Liver (tissue), 9 donors: ENCODE data around the gene KAT7. TPM values are rescaled to one million over a fixed set of nuclear protein-coding genes. Genes with fewer than 3 reads are reported as not detected.

Experiments
- DNase-seq: peaks from one replicate; pipeline ENCODE4 v3.0.0-alpha.2; 2017; ENCODE audit warnings: low spot score
- H3K27ac ChIP-seq, 2 donors: one replicate each; pipeline ENCODE4 v1.7.0; 2013; ENCODE audit warnings: inconsistent platforms in 2 of 2, low read length in 2 of 2, control low read depth in 1 of 2, low read depth in 1 of 2, mild to moderate bottlenecking in 1 of 2
- H3K27me3 ChIP-seq, 4 donors: one replicate each; pipeline versions ENCODE4 v1.6.1 to v1.7.0; 2013; ENCODE audit warnings: low read length in 3 of 4, inconsistent platforms in 1 of 4, mild to moderate bottlenecking in 1 of 4, moderate library complexity in 1 of 4; ENCODE audit not compliant: control insufficient read depth in 4 of 4, insufficient read depth in 4 of 4
- H3K36me3 ChIP-seq, 4 donors: one replicate each; pipeline versions ENCODE4 v1.6.1 to v1.7.0; 2013; ENCODE audit warnings: low read length in 3 of 4, mild to moderate bottlenecking in 3 of 4, low read depth in 1 of 4, moderate library complexity in 1 of 4; ENCODE audit not compliant: control insufficient read depth in 4 of 4, insufficient read depth in 3 of 4
- H3K4me1 ChIP-seq, 4 donors: one replicate each; pipeline versions ENCODE4 v1.6.1 to v1.7.0; 2013; ENCODE audit warnings: low read length in 3 of 4, mild to moderate bottlenecking in 3 of 4, moderate library complexity in 1 of 4; ENCODE audit not compliant: control insufficient read depth in 4 of 4, insufficient read depth in 4 of 4
- H3K4me3 ChIP-seq, 3 donors: one replicate each; pipeline versions ENCODE4 v1.6.1 to v1.7.0; 2013; ENCODE audit warnings: low read length in 3 of 3, control low read depth in 1 of 3, low read depth in 1 of 3, mild to moderate bottlenecking in 1 of 3
- H3K9ac ChIP-seq, 2 donors: one replicate each; pipeline ENCODE4 v1.7.0; 2013; ENCODE audit warnings: low read length in 2 of 2, mild to moderate bottlenecking in 2 of 2, moderate library complexity in 2 of 2, control low read depth in 1 of 2, low read depth in 1 of 2
- H3K9me3 ChIP-seq, 4 donors: one replicate each; pipeline versions ENCODE4 v1.6.1 to v1.7.0; 2013; ENCODE audit warnings: low read length in 3 of 4; ENCODE audit not compliant: control insufficient read depth in 4 of 4
- EGR1 ChIP-seq, 2 donors: IDR thresholded peaks; 2 replicates each; pipeline ENCODE4 v1.6.1; 2016 to 2018; ENCODE audit warnings: antibody characterized with exemption in 2 of 2, low read depth in 2 of 2
- FOXA1 ChIP-seq: IDR thresholded peaks from 2 replicates; pipeline ENCODE4 v1.6.1; 2016; ENCODE audit warnings: antibody characterized with exemption
- GABPA ChIP-seq, 2 donors: IDR thresholded peaks in 1 of 2; conservative IDR thresholded peaks in 1 of 2; 2 replicates each; pipeline ENCODE4 v1.6.1; 2016; ENCODE audit warnings: antibody characterized with exemption in 2 of 2, mild to moderate bottlenecking in 1 of 2, moderate library complexity in 1 of 2
- JUND ChIP-seq, 2 donors: IDR thresholded peaks; 2 replicates each; pipeline ENCODE4 v1.6.1; 2016; ENCODE audit warnings: antibody characterized with exemption in 2 of 2
- NR2F2 ChIP-seq: IDR thresholded peaks from 2 replicates; pipeline ENCODE4 v1.6.1; 2016; ENCODE audit warnings: antibody characterized with exemption
- RXRA ChIP-seq, 2 donors: IDR thresholded peaks; 2 replicates each; pipeline ENCODE4 v1.6.1; 2017 to 2018; ENCODE audit warnings: antibody characterized with exemption in 2 of 2, mild to moderate bottlenecking in 1 of 2
- TAF1 ChIP-seq: conservative IDR thresholded peaks from 2 replicates; pipeline ENCODE4 v1.6.1; 2016; ENCODE audit warnings: antibody characterized with exemption, mild to moderate bottlenecking
- YY1 ChIP-seq: IDR thresholded peaks from 2 replicates; pipeline ENCODE4 v1.6.1; 2016; ENCODE audit warnings: antibody characterized with exemption, mild to moderate bottlenecking
- WGBS: extraction: QIAGEN DNeasy Blood & Tissue Kit; methylation state at CpG from one replicate; pipeline ENCODE4 v1.1.7; 2013; 5-methylcytosine and 5-hydroxymethylcytosine counted together
- polyA plus RNA-seq, 2 donors: library from polyadenylated mRNA; stranded (reverse) in 1 of 2; unstranded in 1 of 2; fragments of 200-250 nt in 1 of 2; fragments of >200 nt in 1 of 2; fragmentation: Nextera tagmentation in 1 of 2; extraction: Ambion mirVana in 1 of 2; gene quantifications; one replicate each; pipeline versions ENCODE4 v1.2.1 to v1.2.3, GENCODE V29; 2013 to 2015
- total RNA-seq, 2 donors: library from RNA; depleted of rRNA; stranded (reverse); fragments of >200 nt; gene quantifications; one replicate each; pipeline ENCODE4 v1.2.3, GENCODE V29; 2014
- TF ChIP-seq, protein P1 (sequence below): IDR thresholded peaks from 2 replicates; pipeline ENCODE4 v1.6.1; 2016; ENCODE audit warnings: antibody characterized with exemption
- TF ChIP-seq, protein P2 (sequence below): IDR thresholded peaks from 2 replicates; pipeline ENCODE4 v1.6.1; 2016; ENCODE audit warnings: antibody characterized with exemption, mild to moderate bottlenecking
- TF ChIP-seq, protein P3 (sequence below): IDR thresholded peaks from 2 replicates; pipeline ENCODE4 v1.6.1; 2016; ENCODE audit warnings: antibody characterized with exemption
- TF ChIP-seq, protein P4 (sequence below): IDR thresholded peaks from 2 replicates; pipeline ENCODE4 v1.6.1; 2016; ENCODE audit warnings: antibody characterized with exemption
- donor health status: healthy.
- donor health status: healthy.
- donor health status: healthy.
- donor health status: healthy.
- donor health status: healthy.

Gene KAT7
- total and polyA plus RNA-seq, 4 donors, result 6.1 to 24.2 (median 12.6) TPM

DNA sequence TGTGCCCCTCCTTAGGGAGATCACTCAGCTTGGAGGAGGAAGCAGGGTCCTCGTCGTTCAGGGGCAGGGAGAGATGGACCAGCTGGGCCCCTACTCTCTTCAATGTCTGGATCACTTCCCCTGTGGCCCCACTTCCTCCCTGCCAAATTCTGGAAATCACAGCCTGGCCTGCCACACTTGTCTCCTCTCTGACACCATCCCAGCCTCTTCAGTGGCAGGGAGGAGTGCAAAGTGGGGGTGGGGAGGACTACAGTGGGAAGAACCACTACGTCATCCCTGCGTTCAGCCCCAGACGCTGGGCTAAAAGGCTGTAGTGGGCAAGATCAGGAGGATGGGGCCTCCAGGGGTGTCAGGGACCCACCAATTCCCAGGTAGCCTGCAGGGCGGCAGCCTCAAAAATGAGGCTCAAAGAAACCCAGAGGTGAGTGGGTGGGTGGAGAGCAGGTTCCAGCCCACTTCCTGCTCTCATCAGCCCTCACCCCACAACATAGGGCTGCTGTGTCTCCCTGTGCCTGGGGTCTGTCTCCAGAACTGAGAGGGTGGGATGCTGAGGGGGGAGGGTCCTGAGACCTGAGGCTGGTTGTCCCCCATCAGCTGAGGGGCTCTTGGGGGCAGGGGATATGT is 84.4 kb downstream of the KAT7 start:
- Histone ChIP-seq H3K4me1 (no peaks in the 10 kb centered on the region), H3K27ac (no peak overlapping the region), H3K27me3 (no peaks in the 10 kb centered on the region), H3K4me3 (no peak overlapping the region), H3K9ac (no peak overlapping the region), H3K36me3 (no peaks in the 10 kb centered on the region), H3K9me3 (no peaks in the 10 kb centered on the region)
- no peak for DNase-seq
- 79% methylated on average over 6 of the region's 6 CpGs for WGBS
- TF ChIP-seq RXRA (IDR thresholded peaks at IDR 0.05), result no peak

DNA sequence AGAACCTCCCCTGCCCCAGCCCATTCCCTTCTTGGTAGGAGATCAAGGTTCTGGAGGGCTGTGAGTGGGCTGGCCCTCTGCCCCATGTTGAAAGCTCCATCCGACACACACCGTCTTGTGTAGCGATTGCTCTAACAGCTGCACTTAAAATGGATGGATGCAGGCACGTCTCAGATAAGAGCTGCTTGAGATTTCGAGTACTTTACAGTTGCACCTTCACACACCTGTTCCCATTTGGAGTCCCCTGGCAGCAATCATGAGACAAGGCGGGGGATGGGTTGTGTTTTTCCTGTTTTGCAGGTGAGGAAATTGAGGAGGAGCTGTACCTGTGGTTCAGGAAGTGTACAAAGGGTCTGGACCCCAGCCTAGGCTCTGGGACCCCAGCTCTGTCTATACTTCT is 85.0 kb downstream of the KAT7 start:
- H3K27ac ChIP-seq, result no peak overlapping the region
- TF ChIP-seq GABPA (IDR thresholded peaks at IDR 0.05 in 1 of 2, conservative IDR thresholded peaks at IDR 0.05 in 1 of 2), result no peak
- no peak overlapping the region for H3K9ac ChIP-seq
- WGBS, result 84% methylated on average over 6 of the region's 6 CpGs
- no peaks in the 10 kb centered on the region for H3K27me3 ChIP-seq
- H3K9me3 ChIP-seq, result no peaks in the 10 kb centered on the region
- H3K36me3 ChIP-seq, result no peaks in the 10 kb centered on the region
- no peaks in the 10 kb centered on the region for H3K4me1 ChIP-seq
- no peak for DNase-seq
- no peak overlapping the region for H3K4me3 ChIP-seq

DNA sequence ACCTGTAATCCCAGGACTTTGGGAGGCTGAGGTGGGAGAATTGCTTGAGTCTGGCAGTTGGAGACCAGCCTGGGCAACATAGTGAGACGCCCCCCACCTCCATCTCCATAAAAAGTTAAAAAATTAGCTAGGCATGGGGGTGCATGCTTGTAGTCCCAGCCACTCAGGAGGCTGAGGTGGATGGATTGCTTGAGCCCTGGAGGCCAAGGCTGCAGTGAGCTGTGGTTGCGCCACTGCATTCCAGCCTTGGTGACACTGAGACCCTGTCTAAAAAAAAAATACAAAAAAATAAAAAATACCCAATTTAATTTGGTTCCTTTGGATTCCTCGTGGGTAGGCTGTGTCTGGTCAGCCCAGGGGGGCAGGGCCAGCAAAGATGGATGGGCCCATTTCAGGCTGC is 85.4 kb downstream of the KAT7 start:
- TF ChIP-seq, protein P1, sequence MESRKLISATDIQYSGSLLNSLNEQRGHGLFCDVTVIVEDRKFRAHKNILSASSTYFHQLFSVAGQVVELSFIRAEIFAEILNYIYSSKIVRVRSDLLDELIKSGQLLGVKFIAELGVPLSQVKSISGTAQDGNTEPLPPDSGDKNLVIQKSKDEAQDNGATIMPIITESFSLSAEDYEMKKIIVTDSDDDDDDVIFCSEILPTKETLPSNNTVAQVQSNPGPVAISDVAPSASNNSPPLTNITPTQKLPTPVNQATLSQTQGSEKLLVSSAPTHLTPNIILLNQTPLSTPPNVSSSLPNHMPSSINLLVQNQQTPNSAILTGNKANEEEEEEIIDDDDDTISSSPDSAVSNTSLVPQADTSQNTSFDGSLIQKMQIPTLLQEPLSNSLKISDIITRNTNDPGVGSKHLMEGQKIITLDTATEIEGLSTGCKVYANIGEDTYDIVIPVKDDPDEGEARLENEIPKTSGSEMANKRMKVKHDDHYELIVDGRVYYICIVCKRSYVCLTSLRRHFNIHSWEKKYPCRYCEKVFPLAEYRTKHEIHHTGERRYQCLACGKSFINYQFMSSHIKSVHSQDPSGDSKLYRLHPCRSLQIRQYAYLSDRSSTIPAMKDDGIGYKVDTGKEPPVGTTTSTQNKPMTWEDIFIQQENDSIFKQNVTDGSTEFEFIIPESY, result no peak
- TF ChIP-seq JUND (IDR thresholded peaks at IDR 0.05), result no peak
- no peak for TF ChIP-seq RXRA (IDR thresholded peaks at IDR 0.05)
- TF ChIP-seq, protein P2, sequence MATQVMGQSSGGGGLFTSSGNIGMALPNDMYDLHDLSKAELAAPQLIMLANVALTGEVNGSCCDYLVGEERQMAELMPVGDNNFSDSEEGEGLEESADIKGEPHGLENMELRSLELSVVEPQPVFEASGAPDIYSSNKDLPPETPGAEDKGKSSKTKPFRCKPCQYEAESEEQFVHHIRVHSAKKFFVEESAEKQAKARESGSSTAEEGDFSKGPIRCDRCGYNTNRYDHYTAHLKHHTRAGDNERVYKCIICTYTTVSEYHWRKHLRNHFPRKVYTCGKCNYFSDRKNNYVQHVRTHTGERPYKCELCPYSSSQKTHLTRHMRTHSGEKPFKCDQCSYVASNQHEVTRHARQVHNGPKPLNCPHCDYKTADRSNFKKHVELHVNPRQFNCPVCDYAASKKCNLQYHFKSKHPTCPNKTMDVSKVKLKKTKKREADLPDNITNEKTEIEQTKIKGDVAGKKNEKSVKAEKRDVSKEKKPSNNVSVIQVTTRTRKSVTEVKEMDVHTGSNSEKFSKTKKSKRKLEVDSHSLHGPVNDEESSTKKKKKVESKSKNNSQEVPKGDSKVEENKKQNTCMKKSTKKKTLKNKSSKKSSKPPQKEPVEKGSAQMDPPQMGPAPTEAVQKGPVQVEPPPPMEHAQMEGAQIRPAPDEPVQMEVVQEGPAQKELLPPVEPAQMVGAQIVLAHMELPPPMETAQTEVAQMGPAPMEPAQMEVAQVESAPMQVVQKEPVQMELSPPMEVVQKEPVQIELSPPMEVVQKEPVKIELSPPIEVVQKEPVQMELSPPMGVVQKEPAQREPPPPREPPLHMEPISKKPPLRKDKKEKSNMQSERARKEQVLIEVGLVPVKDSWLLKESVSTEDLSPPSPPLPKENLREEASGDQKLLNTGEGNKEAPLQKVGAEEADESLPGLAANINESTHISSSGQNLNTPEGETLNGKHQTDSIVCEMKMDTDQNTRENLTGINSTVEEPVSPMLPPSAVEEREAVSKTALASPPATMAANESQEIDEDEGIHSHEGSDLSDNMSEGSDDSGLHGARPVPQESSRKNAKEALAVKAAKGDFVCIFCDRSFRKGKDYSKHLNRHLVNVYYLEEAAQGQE, result no peak
- TF ChIP-seq TAF1, result no peak
- TF ChIP-seq YY1, result no peak
- TF ChIP-seq, protein P3, sequence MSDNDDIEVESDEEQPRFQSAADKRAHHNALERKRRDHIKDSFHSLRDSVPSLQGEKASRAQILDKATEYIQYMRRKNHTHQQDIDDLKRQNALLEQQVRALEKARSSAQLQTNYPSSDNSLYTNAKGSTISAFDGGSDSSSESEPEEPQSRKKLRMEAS, result no peak
- TF ChIP-seq, protein P4, sequence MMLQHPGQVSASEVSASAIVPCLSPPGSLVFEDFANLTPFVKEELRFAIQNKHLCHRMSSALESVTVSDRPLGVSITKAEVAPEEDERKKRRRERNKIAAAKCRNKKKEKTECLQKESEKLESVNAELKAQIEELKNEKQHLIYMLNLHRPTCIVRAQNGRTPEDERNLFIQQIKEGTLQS, result no peak
- TF ChIP-seq FOXA1, result no peak
- TF ChIP-seq NR2F2, result no peak
- TF ChIP-seq EGR1 (IDR thresholded peaks at IDR 0.05; ENCODE audit: low read depth in 2 of 2), result no peak
- Histone ChIP-seq H3K36me3 (no peaks in the 10 kb centered on the region), H3K9me3 (no peaks in the 10 kb centered on the region), H3K9ac (no peak overlapping the region), H3K4me1 (no peaks in the 10 kb centered on the region), H3K4me3 (no peak overlapping the region), H3K27me3 (no peaks in the 10 kb centered on the region), H3K27ac (no peak overlapping the region)
- DNase-seq, result no peak
- WGBS, result 81% methylated on average over 3 of the region's 3 CpGs
